ENCODE results near the gene PNRC1. TPM values are rescaled to one million over a fixed set of nuclear protein-coding genes. Genes with fewer than 3 reads are reported as not detected.
A peak's percentile ranks its signal among the peaks of the same experiment; 100 is the strongest.
"Not testable (repeated sequence)": the region's sequence is repeated elsewhere in the genome, so short reads cannot be mapped to it uniquely, and the experiment has no call there.

PNRC1 gene
- total RNA-seq, 1 experiment from 2014 or later = 45.1 TPM

GRCh38 chr6:89058627-89059026, 21.9 kb upstream of the PNRC1 start:
- no peaks in the 10 kb centered on the region for H3K27me3 ChIP-seq (replicated peaks; ENCODE audit: control insufficient read depth, insufficient read depth, low read length)
- peaks cover 11% of the 10 kb centered on the region for H3K4me1 ChIP-seq
- no peaks in the 10 kb centered on the region for H3K36me3 ChIP-seq (ENCODE audit: control insufficient read depth, insufficient read depth, low read length)
- peak overlapping the region; percentile 39 for H3K4me3 Mint-ChIP-seq (ENCODE audit: unreplicated experiment)
- no peaks in the 10 kb centered on the region for H3K9me3 Mint-ChIP-seq (ENCODE audit: unreplicated experiment)
- no peak overlapping the region for H3K4me3 ChIP-seq (ENCODE audit: low read depth, low read length)
- no peaks in the 10 kb centered on the region for H3K27me3 Mint-ChIP-seq (ENCODE audit: insufficient read depth, unreplicated experiment)
- no peaks in the 10 kb centered on the region for H3K9me3 ChIP-seq
- intact Hi-C loops (cut with micrococcal nuclease; ENCODE audit: unreplicated experiment) = no loop called here
- ChIA-PET POLR2A (interaction anchor here (0.6 kb wide), 1 partner anchor 22 kb away, joined by 3 read pairs; the partner anchor contains the start of gene PNRC1), CTCF (no interaction called here)
- TF ChIP-seq CTCF (IDR thresholded peaks at IDR 0.05; ENCODE audit: insufficient read depth in 1 of 2, low read depth in 1 of 2, low read length in 1 of 2, severe bottlenecking in 1 of 2, unreplicated experiment in 1 of 2) = no peak
- H3K4me1 Mint-ChIP-seq (ENCODE audit: low read depth, unreplicated experiment) = peaks cover 14% of the 10 kb centered on the region
- no TSS peak for BruUV-seq (replicated peaks)
- no peaks in the 10 kb centered on the region for H3K36me3 Mint-ChIP-seq (ENCODE audit: insufficient read depth, unreplicated experiment)
- H3K27ac Mint-ChIP-seq (ENCODE audit: unreplicated experiment) = peak overlapping the region; percentile 84
- peak; percentile 55 to 71 for DNase-seq

- POLR2A ChIA-PET = no interaction called here
- Histone ChIP-seq H3K27me3 (replicated peaks; ENCODE audit: control insufficient read depth, insufficient read depth, low read length) (no peaks in the 10 kb centered on the region), H3K4me1 (peaks cover 11% of the 10 kb centered on the region), H3K9me3 (no peaks in the 10 kb centered on the region), H3K36me3 (ENCODE audit: control insufficient read depth, insufficient read depth, low read length) (no peaks in the 10 kb centered on the region), H3K4me3 (ENCODE audit: low read depth, low read length) (no peak overlapping the region)
- intact Hi-C loops (cut with micrococcal nuclease; ENCODE audit: unreplicated experiment) = no loop called here
- no peaks in the 10 kb centered on the region for H3K36me3 Mint-ChIP-seq (ENCODE audit: insufficient read depth, unreplicated experiment)
- DNase-seq = no peak
- no peak for TF ChIP-seq CTCF (IDR thresholded peaks at IDR 0.05; ENCODE audit: insufficient read depth in 1 of 2, low read depth in 1 of 2, low read length in 1 of 2, severe bottlenecking in 1 of 2, unreplicated experiment in 1 of 2)
- no TSS peak for BruUV-seq (replicated peaks)
- no peaks in the 10 kb centered on the region for H3K27me3 Mint-ChIP-seq (ENCODE audit: insufficient read depth, unreplicated experiment)
- CTCF ChIA-PET = no interaction called here
- peak overlapping the region; percentile 84 for H3K27ac Mint-ChIP-seq (ENCODE audit: unreplicated experiment)
- peaks cover 14% of the 10 kb centered on the region for H3K4me1 Mint-ChIP-seq (ENCODE audit: low read depth, unreplicated experiment)
- H3K9me3 Mint-ChIP-seq (ENCODE audit: unreplicated experiment) = no peaks in the 10 kb centered on the region
- no peak overlapping the region for H3K4me3 Mint-ChIP-seq (ENCODE audit: unreplicated experiment)
These were observed 21.3 kb upstream of the PNRC1 start for GRCh38 chr6:89059227-89059626.

GRCh38 chr6:89063881-89064280, 16.7 kb upstream of the PNRC1 start:
- no peak overlapping the region for H3K4me3 ChIP-seq (ENCODE audit: low read depth, low read length)
- no peaks in the 10 kb centered on the region for H3K27me3 ChIP-seq (replicated peaks; ENCODE audit: control insufficient read depth, insufficient read depth, low read length)
- H3K27ac Mint-ChIP-seq (ENCODE audit: unreplicated experiment) = no peak overlapping the region
- ChIA-PET CTCF (no interaction called here), POLR2A (interaction anchor here (0.6 kb wide), 1 partner anchor 16 kb away, joined by 3 read pairs; the partner anchor contains the start of gene PNRC1)
- no peak overlapping the region for H3K4me3 Mint-ChIP-seq (ENCODE audit: unreplicated experiment)
- BruUV-seq (replicated peaks) = no TSS peak
- H3K9me3 Mint-ChIP-seq (ENCODE audit: unreplicated experiment) = no peaks in the 10 kb centered on the region
- no peaks in the 10 kb centered on the region for H3K27me3 Mint-ChIP-seq (ENCODE audit: insufficient read depth, unreplicated experiment)
- peaks cover 11% of the 10 kb centered on the region for H3K4me1 ChIP-seq
- intact Hi-C loops (cut with micrococcal nuclease; ENCODE audit: unreplicated experiment) = no loop called here
- no peaks in the 10 kb centered on the region for H3K36me3 ChIP-seq (ENCODE audit: control insufficient read depth, insufficient read depth, low read length)
- H3K36me3 Mint-ChIP-seq (ENCODE audit: insufficient read depth, unreplicated experiment) = no peaks in the 10 kb centered on the region
- DNase-seq = no peak
- H3K9me3 ChIP-seq = no peaks in the 10 kb centered on the region
- peaks cover 16% of the 10 kb centered on the region for H3K4me1 Mint-ChIP-seq (ENCODE audit: low read depth, unreplicated experiment)
- no peak for TF ChIP-seq CTCF (IDR thresholded peaks at IDR 0.05; ENCODE audit: insufficient read depth in 1 of 2, low read depth in 1 of 2, low read length in 1 of 2, severe bottlenecking in 1 of 2, unreplicated experiment in 1 of 2)

GRCh38 chr6:89064931-89065330, 15.6 kb upstream of the PNRC1 start:
- H3K27me3 ChIP-seq (replicated peaks; ENCODE audit: control insufficient read depth, insufficient read depth, low read length); H3K4me3 ChIP-seq (ENCODE audit: low read depth, low read length); H3K36me3 ChIP-seq (ENCODE audit: control insufficient read depth, insufficient read depth, low read length); H3K9me3 Mint-ChIP-seq (ENCODE audit: unreplicated experiment); H3K4me1 ChIP-seq; H3K36me3 Mint-ChIP-seq (ENCODE audit: insufficient read depth, unreplicated experiment); POLR2A ChIA-PET; CTCF ChIA-PET; H3K9me3 ChIP-seq; DNase-seq; H3K27ac Mint-ChIP-seq (ENCODE audit: unreplicated experiment); H3K27me3 Mint-ChIP-seq (ENCODE audit: insufficient read depth, unreplicated experiment); H3K4me3 Mint-ChIP-seq (ENCODE audit: unreplicated experiment); BruUV-seq (replicated peaks); intact Hi-C loops (cut with micrococcal nuclease; ENCODE audit: unreplicated experiment): not testable (repeated sequence)
- peaks cover 14% of the 10 kb centered on the region for H3K4me1 Mint-ChIP-seq (ENCODE audit: low read depth, unreplicated experiment)

GRCh38 chr6:89066121-89066520, 14.4 kb upstream of the PNRC1 start:
- H3K36me3 ChIP-seq (ENCODE audit: control insufficient read depth, insufficient read depth, low read length); H3K27me3 ChIP-seq (replicated peaks; ENCODE audit: control insufficient read depth, insufficient read depth, low read length); H3K27me3 Mint-ChIP-seq (ENCODE audit: insufficient read depth, unreplicated experiment); CTCF ChIA-PET; H3K9me3 Mint-ChIP-seq (ENCODE audit: unreplicated experiment); intact Hi-C loops (cut with micrococcal nuclease; ENCODE audit: unreplicated experiment); DNase-seq; H3K4me3 Mint-ChIP-seq (ENCODE audit: unreplicated experiment); H3K9me3 ChIP-seq; H3K36me3 Mint-ChIP-seq (ENCODE audit: insufficient read depth, unreplicated experiment); H3K4me3 ChIP-seq (ENCODE audit: low read depth, low read length); POLR2A ChIA-PET; H3K27ac Mint-ChIP-seq (ENCODE audit: unreplicated experiment); BruUV-seq (replicated peaks): not testable (repeated sequence)
- H3K4me1 ChIP-seq = peaks cover 13% of the 10 kb centered on the region
- H3K4me1 Mint-ChIP-seq (ENCODE audit: low read depth, unreplicated experiment) = peaks cover 20% of the 10 kb centered on the region
